ENCODE measurements around the gene PDHX. TPM values are rescaled to one million over a fixed set of nuclear protein-coding genes. Genes with fewer than 3 reads are reported as not detected.

PDHX gene
- total and polyA plus RNA-seq, 2 of the 4 experiments (the other 2 are of a cell fraction), result 19.8 to 26.7 TPM

GRCh38 chr11:34997952-34998528 is 81.6 kb downstream of the PDHX start (continued):
- TF ChIP-seq USF2 (IDR thresholded peaks at IDR 0.05; ENCODE audit: low read depth, low read length) (no peak), MAFK (IDR thresholded peaks at IDR 0.05; ENCODE audit: low read depth, low read length) (no peak)

- Histone ChIP-seq H4K91ac (ENCODE audit: insufficient read depth, low read depth, low read length) (no peak overlapping the region), H3K27ac (ENCODE audit: insufficient read depth, low read length) (no peak overlapping the region), H2BK5ac (ENCODE audit: low read depth, low read length, poor library complexity, severe bottlenecking) (no peak overlapping the region), H2AFZ (replicated peaks; ENCODE audit: low read length, poor library complexity) (no peak overlapping the region), H3K4me2 (ENCODE audit: low read depth, low read length) (no peak overlapping the region), H3K9me3 (ENCODE audit: control insufficient read depth, insufficient read depth, low read length) (no peaks in the 10 kb centered on the region), H3K9ac (ENCODE audit: low read depth, low read length) (no peak overlapping the region), H3K14ac (replicated peaks; ENCODE audit: low read depth, low read length) (no peak overlapping the region), H3K4me1 (ENCODE audit: control insufficient read depth, insufficient read depth, low read length) (peaks cover 4% of the 10 kb centered on the region), H2BK20ac (ENCODE audit: low read depth, low read length) (no peak overlapping the region), H3K36me3 (ENCODE audit: control insufficient read depth, insufficient read depth, low read length) (peaks cover 3% of the 10 kb centered on the region), H3K9me1 (ENCODE audit: insufficient read depth, low read length) (peaks cover 8% of the 10 kb centered on the region), H2AK9ac (replicated peaks; ENCODE audit: low read depth, low read length, poor library complexity) (no peak overlapping the region), H2BK120ac (ENCODE audit: low read depth, low read length) (no peak overlapping the region), H4K20me1 (ENCODE audit: insufficient read depth, low read length) (no peaks in the 10 kb centered on the region), H2AK5ac (ENCODE audit: low read depth, low read length) (no peak overlapping the region), H3K23ac (ENCODE audit: low read depth, low read length) (no peak overlapping the region), H4K5ac (ENCODE audit: low read depth, low read length) (no peak overlapping the region), H3K4ac (ENCODE audit: low read depth, low read length) (no peak overlapping the region), H3K56ac (ENCODE audit: extremely low read depth, insufficient read depth, low read length) (no peak overlapping the region), H3K4me3 (ENCODE audit: insufficient read depth, low read depth, low read length) (no peak overlapping the region), H4K8ac (ENCODE audit: low read depth in 2 of 2, low read length in 2 of 2) (no peak overlapping the region), H2BK15ac (ENCODE audit: low read depth, low read length) (no peak overlapping the region), H3K27me3 (ENCODE audit: control insufficient read depth, insufficient read depth, low read length) (no peaks in the 10 kb centered on the region), H3K79me1 (ENCODE audit: low read depth in 1 of 2, low read length in 2 of 2) (peaks cover 4 to 24% of the 10 kb centered on the region in 2 experiments; a peak in 3 of 4 replicates), H3K18ac (ENCODE audit: low read depth, low read length) (no peak overlapping the region)
- BruUV-seq (replicated peaks), result no TSS peak
- in situ Hi-C loops (cut with MboI; ENCODE audit: low sequenced_read_pairs) (loop anchor here (5.0 to 10.0 kb wide), 2 partner anchors 143 to 375 kb away; no protein-coding TSS in a partner anchor), intact Hi-C loops (cut with micrococcal nuclease) (loop anchor here (5.0 to 10.0 kb wide), 2 partner anchors 72 to 415 kb away; no protein-coding TSS in a partner anchor), dilution Hi-C loops (cut with HindIII; ENCODE audit: low sequenced_read_pairs, unreplicated experiment) (no loop called here)
- CTCF ChIA-PET, result no interaction called here
- DNase-seq (no peak), ATAC-seq (ENCODE audit: low read depth) (no peak)
- POLR2A ChIA-PET (ENCODE audit: unreplicated experiment), result interaction anchor here (0.5 to 2.2 kb wide), 3 partner anchors 84 to 727 kb away, joined by 3 to 7 read pairs (median 3); partner anchors contain the start of gene CD44
- no CpG with 5 or more reads among the region's 4 CpGs for WGBS, 2 experiments (ENCODE audit: extremely low coverage in 2 of 2, insufficient read length in 1 of 2)
- TF ChIP-seq POLR2A (IDR thresholded peaks at IDR 0.05; ENCODE audit: low read depth, low read length), result no peak
- no peak for TF ChIP-seq CEBPB (IDR thresholded peaks at IDR 0.05; ENCODE audit: low read depth, low read length)
- no peak for TF ChIP-seq USF2 (IDR thresholded peaks at IDR 0.05; ENCODE audit: low read depth, low read length)
- TF ChIP-seq MAZ (IDR thresholded peaks at IDR 0.05; ENCODE audit: borderline replicate concordance, low read depth, low read length), result no peak
- TF ChIP-seq RAD21 (IDR thresholded peaks at IDR 0.05; ENCODE audit: low read length), result no peak
- no peak for TF ChIP-seq FOS (IDR thresholded peaks at IDR 0.05; ENCODE audit: low read depth, low read length)
- TF ChIP-seq RCOR1 (IDR thresholded peaks at IDR 0.05; ENCODE audit: insufficient replicate concordance, low read length), result no peak
- TF ChIP-seq RFX5 (IDR thresholded peaks at IDR 0.05; ENCODE audit: low read depth, low read length), result no peak
- no peak for TF ChIP-seq CHD1 (IDR thresholded peaks at IDR 0.05; ENCODE audit: low read depth, low read length)
- TF ChIP-seq CTCF (conservative IDR thresholded peaks at IDR 0.05; ENCODE audit: low read depth, low read length), result no peak
- no peak for TF ChIP-seq NFE2L2 (IDR thresholded peaks at IDR 0.05; ENCODE audit: low read depth, low read length)
- TF ChIP-seq MXI1 (IDR thresholded peaks at IDR 0.05; ENCODE audit: borderline replicate concordance, low read depth, low read length), result no peak
- TF ChIP-seq BHLHE40 (IDR thresholded peaks at IDR 0.05; ENCODE audit: low read depth, low read length), result no peak
Measured at GRCh38 chr11:34999453-34999852, 83.0 kb downstream of the PDHX start.
